Effector memory CD4-positive, alpha-beta T cell (primary cell): ENCODE measurements around the gene SLC7A6.

Source experiments
- DNase-seq, 3 donors: peaks; one replicate each; pipeline ENCODE4 v3.0.0-alpha.2; 2020
- H3K27ac ChIP-seq: 2 replicates; pipeline ENCODE4 v1.7.0; 2013; ENCODE audit warnings: mild to moderate bottlenecking, low read length, moderate library complexity; ENCODE audit not compliant: insufficient read depth, poor library complexity, severe bottlenecking
- H3K27me3 ChIP-seq: replicated peaks from 2 replicates; pipeline ENCODE4 v1.7.0; 2013; ENCODE audit warnings: mild to moderate bottlenecking, low read length; ENCODE audit not compliant: insufficient read depth, control insufficient read depth, poor library complexity, severe bottlenecking
- H3K36me3 ChIP-seq: 2 replicates; pipeline ENCODE4 v1.7.0; 2013; ENCODE audit warnings: mild to moderate bottlenecking, low read length, moderate library complexity; ENCODE audit not compliant: control insufficient read depth, insufficient read depth
- H3K4me1 ChIP-seq: 2 replicates; pipeline ENCODE4 v1.7.0; 2013; ENCODE audit warnings: low read length, mild to moderate bottlenecking; ENCODE audit not compliant: control insufficient read depth, insufficient read depth, poor library complexity, severe bottlenecking
- H3K4me3 ChIP-seq: 2 replicates; pipeline ENCODE4 v1.7.0; 2013; ENCODE audit warnings: low read length, low read depth, mild to moderate bottlenecking; ENCODE audit not compliant: insufficient read depth, poor library complexity, severe bottlenecking
- H3K9me3 ChIP-seq: 2 replicates; pipeline ENCODE4 v1.7.0; 2013; ENCODE audit warnings: mild to moderate bottlenecking, low read length, moderate library complexity; ENCODE audit not compliant: control insufficient read depth

Gene SLC7A6

DNA sequence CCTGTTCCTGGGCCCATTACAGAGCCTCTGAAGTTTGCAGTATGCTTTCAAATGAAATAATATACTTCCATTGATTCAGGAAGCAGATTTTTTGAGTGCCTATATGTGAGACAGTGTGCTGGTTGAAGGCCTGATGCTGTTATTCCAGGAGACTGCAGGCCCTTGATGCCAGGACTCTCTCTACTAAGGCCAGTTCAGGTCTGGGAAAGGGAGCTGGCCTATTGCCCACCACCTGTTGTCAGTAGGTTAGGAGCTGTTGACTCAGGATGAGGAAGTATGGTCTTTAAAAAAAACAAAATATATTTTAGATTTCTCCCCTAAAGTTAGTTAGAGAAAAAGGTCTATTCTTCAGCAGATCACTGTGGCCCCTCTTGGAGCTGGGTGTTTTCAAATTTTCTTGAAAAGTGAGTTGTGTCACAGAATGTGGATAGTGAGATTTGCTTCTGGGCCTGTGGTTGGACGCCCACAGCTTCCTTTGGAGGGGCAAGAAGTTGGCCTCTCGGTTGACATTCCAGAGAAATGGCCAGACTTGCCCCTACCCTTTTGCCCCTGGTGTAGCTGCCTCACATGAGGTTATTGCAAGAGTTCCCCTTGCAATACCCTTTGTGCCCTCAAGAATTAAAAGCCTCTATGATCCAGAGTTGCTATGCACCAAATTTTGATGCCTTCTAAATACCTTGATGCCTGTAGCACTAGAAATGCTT, 36.3 kb upstream of the SLC7A6 start:
- no peak for DNase-seq
- Histone ChIP-seq H3K4me3 (no peak overlapping the region), H3K36me3 (peaks cover 17% of the 10 kb centered on the region), H3K9me3 (no peaks in the 10 kb centered on the region), H3K27ac (peak overlapping the region; percentile 3), H3K27me3 (no peaks in the 10 kb centered on the region), H3K4me1 (peaks cover 13% of the 10 kb centered on the region)

GRCh38 chr16:68228652-68229051, 35.7 kb upstream of the SLC7A6 start:
- H3K4me1 ChIP-seq: peaks cover 13% of the 10 kb centered on the region
- no peak overlapping the region for H3K4me3 ChIP-seq
- H3K27me3 ChIP-seq: no peaks in the 10 kb centered on the region
- H3K27ac ChIP-seq: peak overlapping the region; percentile 3
- DNase-seq: no peak
- peaks cover 17% of the 10 kb centered on the region for H3K36me3 ChIP-seq
- no peaks in the 10 kb centered on the region for H3K9me3 ChIP-seq

- peaks cover 17% of the 10 kb centered on the region for H3K36me3 ChIP-seq
- H3K4me1 ChIP-seq: peaks cover 13% of the 10 kb centered on the region
- no peak overlapping the region for H3K4me3 ChIP-seq
- peak overlapping the region; percentile 3 for H3K27ac ChIP-seq
- no peaks in the 10 kb centered on the region for H3K27me3 ChIP-seq
- no peak for DNase-seq
- H3K9me3 ChIP-seq: no peaks in the 10 kb centered on the region
Observed at GRCh38 chr16:68229431-68230175, 34.7 kb upstream of the SLC7A6 start.

DNA sequence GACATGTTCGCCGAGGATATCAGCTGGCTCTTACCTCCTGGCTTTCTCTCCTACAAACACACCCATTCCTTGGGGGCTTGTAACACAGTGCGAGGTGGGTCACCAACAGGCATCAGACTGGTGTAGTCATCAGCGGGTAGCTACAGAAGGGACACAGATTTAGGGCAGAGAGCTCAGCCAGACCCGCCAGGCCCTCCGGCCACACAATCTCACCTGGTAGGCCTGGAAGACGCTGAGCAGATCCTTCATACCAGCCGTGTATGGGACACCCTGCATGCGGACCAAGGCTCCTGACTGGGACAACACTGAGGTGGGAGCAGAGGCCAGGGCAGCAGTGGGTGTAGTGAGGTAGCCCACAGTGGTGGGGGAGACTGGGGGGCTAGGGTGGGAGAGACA, 34.2 kb upstream of the SLC7A6 start:
- DNase-seq: no peak
- no peak overlapping the region for H3K4me3 ChIP-seq
- no peaks in the 10 kb centered on the region for H3K27me3 ChIP-seq
- no peak overlapping the region for H3K27ac ChIP-seq
- no peaks in the 10 kb centered on the region for H3K9me3 ChIP-seq
- H3K36me3 ChIP-seq: peaks cover 17% of the 10 kb centered on the region
- H3K4me1 ChIP-seq: peaks cover 13% of the 10 kb centered on the region

DNA sequence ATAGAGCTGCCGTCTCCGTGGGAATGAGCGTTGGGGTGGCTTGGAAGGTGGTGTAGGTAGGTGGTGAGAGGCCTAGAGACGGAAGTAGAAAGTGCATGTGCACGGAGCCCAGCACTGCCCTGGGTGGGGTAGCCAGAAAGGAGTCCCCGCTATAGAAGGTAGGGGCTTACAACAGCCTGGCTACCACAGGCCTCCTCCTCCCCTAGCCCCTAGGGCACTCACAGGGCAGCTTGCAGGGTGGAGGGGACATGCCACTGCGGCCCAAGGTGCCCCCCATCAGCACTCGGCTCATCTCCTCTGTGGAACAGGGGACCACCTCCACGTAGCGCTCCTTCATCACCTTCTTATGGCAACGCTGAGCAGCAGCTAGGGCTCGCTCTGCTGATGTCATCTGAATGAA, 33.4 kb upstream of the SLC7A6 start:
- H3K27me3 ChIP-seq: no peaks in the 10 kb centered on the region
- H3K27ac ChIP-seq: no peak overlapping the region
- DNase-seq: no peak
- no peak overlapping the region for H3K4me3 ChIP-seq
- H3K4me1 ChIP-seq: peaks cover 13% of the 10 kb centered on the region
- H3K36me3 ChIP-seq: peaks cover 17% of the 10 kb centered on the region
- H3K9me3 ChIP-seq: no peaks in the 10 kb centered on the region

DNA sequence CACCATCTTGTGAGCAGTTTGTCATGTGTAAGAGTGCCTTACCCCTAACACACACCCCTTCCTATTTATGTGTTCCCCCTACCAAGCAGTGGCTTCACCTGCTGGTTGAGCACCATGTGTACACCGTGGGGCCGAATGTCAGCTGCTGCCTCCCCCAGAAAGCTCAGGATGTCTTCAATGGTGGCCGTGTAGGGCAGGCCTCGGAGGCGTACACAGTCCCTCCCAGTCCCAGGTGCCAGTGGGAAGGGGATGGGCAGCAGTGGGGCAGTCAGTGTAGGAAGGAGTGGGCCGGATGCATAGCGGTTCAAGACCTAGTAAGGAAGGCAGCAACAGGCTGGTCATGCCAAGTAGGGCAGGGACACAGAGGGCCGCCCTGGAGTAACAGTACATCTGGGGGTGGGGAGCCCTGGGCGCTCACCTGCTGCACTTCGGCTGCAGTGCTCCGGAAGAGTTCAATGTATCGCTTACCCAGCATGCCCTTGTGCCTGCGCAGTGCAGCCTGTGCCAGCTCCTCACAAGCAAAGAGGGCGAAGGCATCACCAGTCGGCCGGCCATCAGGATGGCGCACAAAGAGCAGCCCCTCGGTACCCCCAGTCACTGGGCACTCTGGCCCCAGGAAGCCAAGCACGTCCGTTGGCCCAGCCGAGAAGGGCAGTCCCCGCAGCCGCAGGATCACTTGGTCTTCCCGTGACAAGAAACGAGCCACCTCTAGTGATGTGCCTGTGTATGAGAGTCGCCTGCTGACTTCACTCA, 32.8 kb upstream of the SLC7A6 start:
- H3K4me1 ChIP-seq: peaks cover 10% of the 10 kb centered on the region
- DNase-seq: no peak
- peaks cover 12% of the 10 kb centered on the region for H3K36me3 ChIP-seq
- no peak overlapping the region for H3K4me3 ChIP-seq
- H3K9me3 ChIP-seq: no peaks in the 10 kb centered on the region
- H3K27me3 ChIP-seq: no peaks in the 10 kb centered on the region
- H3K27ac ChIP-seq: no peak overlapping the region

DNA sequence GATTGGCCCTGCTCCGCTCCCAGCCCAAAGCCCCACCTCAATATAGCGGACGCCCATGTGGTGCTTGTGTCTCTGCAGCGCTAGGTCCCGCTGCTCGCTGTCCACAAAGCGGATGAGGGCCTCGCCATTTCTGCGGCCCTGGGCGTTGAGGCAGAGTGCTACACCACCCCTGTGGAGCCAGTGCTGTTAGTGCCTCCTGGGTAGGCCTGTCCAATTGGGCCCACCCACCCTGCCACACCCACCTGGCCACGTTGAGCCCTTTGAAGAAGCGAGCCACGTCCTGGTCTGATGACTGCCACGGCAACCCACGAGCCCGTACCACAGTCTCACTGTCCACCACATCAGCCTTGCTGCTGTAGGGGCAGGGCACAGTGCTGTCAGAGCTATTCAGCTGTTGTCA, 32.0 kb upstream of the SLC7A6 start:
- DNase-seq: no peak
- H3K36me3 ChIP-seq: peaks cover 12% of the 10 kb centered on the region
- H3K27me3 ChIP-seq: no peaks in the 10 kb centered on the region
- H3K9me3 ChIP-seq: no peaks in the 10 kb centered on the region
- peaks cover 11% of the 10 kb centered on the region for H3K4me1 ChIP-seq
- no peak overlapping the region for H3K4me3 ChIP-seq
- no peak overlapping the region for H3K27ac ChIP-seq

DNA sequence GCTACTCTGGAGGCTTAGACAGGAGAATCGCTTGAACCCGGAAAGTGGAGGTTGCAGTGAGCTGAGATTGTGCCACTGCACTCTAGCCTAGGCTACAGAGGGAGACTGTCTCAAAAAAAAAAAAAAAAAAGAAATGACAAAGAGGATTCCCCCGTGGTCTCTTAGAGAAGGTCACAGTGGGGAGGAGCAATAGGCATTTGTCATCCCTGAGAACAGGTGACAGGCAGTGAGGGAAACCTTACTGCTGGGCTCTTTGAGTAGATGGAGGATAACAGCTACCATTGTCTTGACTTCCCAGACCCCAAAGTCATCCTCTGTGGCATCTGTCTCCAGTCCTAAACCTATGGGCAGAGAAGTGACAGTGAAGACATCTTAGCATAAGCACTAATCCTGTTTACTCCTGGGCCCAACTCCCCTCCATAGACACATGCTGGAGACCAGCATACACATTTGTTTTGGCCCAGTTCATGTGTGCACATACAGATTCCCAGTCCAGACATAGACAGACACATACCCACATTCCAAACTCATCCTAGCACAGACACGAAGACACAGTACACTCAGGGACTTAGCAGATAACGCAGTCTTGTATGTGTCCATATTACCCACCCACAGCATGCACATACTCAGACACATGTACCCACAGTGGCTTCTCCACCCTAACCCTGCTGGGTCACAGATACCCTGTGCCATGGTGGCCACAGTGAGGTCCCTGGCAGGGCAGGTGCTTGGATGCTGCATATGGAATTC, 31.1 kb upstream of the SLC7A6 start:
- Histone ChIP-seq H3K27me3 (no peaks in the 10 kb centered on the region), H3K27ac (peak overlapping the region; percentile 3), H3K4me1 (peaks cover 12% of the 10 kb centered on the region), H3K36me3 (peaks cover 12% of the 10 kb centered on the region), H3K4me3 (no peak overlapping the region), H3K9me3 (no peaks in the 10 kb centered on the region)
- no peak for DNase-seq

DNA sequence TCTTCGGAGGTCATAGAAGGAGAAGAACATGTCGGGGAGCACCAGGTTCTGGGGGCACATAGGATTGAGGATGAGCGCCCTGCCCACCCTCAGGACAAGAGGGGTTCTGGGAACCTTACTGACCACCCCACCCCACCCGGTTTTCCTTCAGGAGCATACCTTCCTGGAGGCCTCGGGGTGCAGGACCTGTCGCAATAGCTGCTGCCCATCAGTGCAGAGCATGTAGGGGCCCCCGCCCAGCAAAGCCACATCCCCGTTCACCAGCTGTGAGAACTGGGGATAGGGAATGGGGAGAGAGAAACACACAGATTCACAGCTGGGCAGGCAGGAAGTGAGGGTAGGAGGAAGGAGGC, 30.5 kb upstream of the SLC7A6 start:
- Histone ChIP-seq H3K9me3 (no peaks in the 10 kb centered on the region), H3K36me3 (peaks cover 12% of the 10 kb centered on the region), H3K4me3 (no peak overlapping the region), H3K4me1 (peaks cover 18% of the 10 kb centered on the region), H3K27ac (peak overlapping the region; percentile 3), H3K27me3 (no peaks in the 10 kb centered on the region)
- DNase-seq: no peak
